ENCODE results near the gene RWDD3.

Gene RWDD3

GRCh38 chr1:95286479-95286878 lies 52.5 kb downstream of the RWDD3 start:
- no peak for DNase-seq

- DNase-seq = no peak
These were observed 53.1 kb downstream of the RWDD3 start for GRCh38 chr1:95287081-95287480.

GRCh38 chr1:95287825-95288224 lies 53.8 kb downstream of the RWDD3 start:
- DNase-seq = no peak

All from AML-193 (cell line).